Activated B cell treated with CpG ODN at 0.5 μM for 24 hours (primary cell): ENCODE data around the gene CCDC92B. TPM values are rescaled to one million over a fixed set of nuclear protein-coding genes. Genes with fewer than 3 reads are reported as not detected.

Source experiments
- ATAC-seq: fragments of 200-7000 bp; cut with Tn5 transposase; one replicate; pipeline ENCODE4 v1.10.0; 2021; ENCODE audit warnings: low read depth, mild to moderate bottlenecking, moderate library complexity
- CTCF ChIA-PET: fragments of 350-600 bp; sonication (Branson Sonifier 250); formaldehyde crosslinking; loops from one replicate; lab custom pipeline; 2021; ENCODE audit warnings: antibody characterized with exemption; lab: Charles Lee
- POLR2A ChIA-PET: fragments of 350-600 bp; sonication (Branson Sonifier 250); formaldehyde crosslinking; loops from one replicate; lab custom pipeline; 2021; ENCODE audit warnings: antibody characterized with exemption; lab: Charles Lee
- DNase-seq: peaks from one replicate; pipeline ENCODE4 v3.0.0; 2022
- H3K27ac Mint-ChIP-seq: one replicate; pipeline ENCODE4 v1.8.0; 2020; ENCODE audit warnings: mixed read lengths
- H3K27me3 Mint-ChIP-seq: one replicate; pipeline ENCODE4 v1.8.0; 2021; ENCODE audit warnings: mixed read lengths
- H3K36me3 Mint-ChIP-seq: one replicate; pipeline ENCODE4 v1.8.0; 2021; ENCODE audit warnings: low read depth, mixed read lengths
- H3K4me1 Mint-ChIP-seq: one replicate; pipeline ENCODE4 v1.8.0; 2021; ENCODE audit warnings: mixed read lengths
- H3K4me3 Mint-ChIP-seq: one replicate; pipeline ENCODE4 v1.8.0; 2020; ENCODE audit warnings: mild to moderate bottlenecking, mixed read lengths
- H3K9me3 Mint-ChIP-seq: one replicate; pipeline ENCODE4 v1.8.0; 2020; ENCODE audit warnings: mixed read lengths
- intact Hi-C: fragments of 100-400 bp; cut with micrococcal nuclease; formaldehyde crosslinking; loops from one replicate; pipeline ENCODE4 v1.15.1; 2024
- total RNA-seq: library from RNA; stranded (reverse); gene quantifications from 2 replicates; pipeline ENCODE4 v1.2.3, GENCODE V29; 2022
- TF ChIP-seq, protein P1 (sequence below): fragments of 200-600 bp; IDR thresholded peaks from one replicate; pipeline ENCODE4 v1.8.0; 2022; ENCODE audit warnings: antibody characterized with exemption, mild to moderate bottlenecking

Gene CCDC92B
- total RNA-seq, 1 donor from 2014 or later = not detected

DNA sequence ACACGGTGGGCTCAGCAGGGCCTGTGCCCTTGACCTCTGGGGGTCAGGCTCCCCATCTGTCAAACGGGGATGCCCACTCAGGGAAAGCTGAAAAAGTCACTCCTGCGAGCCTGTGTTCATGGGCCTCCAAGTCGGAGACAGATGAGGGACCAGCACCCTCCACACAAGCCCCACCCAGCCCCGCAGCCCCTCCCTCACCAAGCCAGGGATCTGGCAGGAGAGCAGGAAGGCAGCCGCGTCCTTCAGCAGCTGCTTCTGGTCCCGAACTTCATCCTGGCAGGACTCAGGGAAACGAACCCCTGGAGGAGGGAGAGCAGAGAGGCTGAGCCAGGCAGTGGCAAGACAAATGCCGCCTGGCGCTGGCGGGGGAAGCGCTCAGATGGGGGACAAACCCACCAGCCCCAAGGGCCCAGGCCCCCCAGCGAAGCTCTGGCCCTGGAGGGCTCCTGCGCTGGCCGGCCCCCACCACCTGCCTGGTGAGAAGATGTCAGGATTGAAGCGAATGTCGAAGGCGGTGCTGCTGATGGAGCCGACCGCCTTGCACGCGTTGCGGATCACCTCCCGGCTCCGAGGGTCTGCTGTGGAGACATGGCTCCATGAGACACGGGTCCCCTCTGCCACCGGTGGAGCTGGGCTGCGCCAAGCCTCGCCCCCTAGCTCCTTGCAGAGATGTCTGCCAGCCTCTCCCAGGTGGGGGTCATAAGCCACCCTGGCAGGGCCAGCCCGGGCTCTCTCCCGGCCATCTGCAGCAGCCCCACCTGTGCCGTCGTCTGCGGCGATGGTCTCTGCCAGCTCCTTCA is 53.3 kb downstream of the CCDC92B start:
- DNase-seq (peak; percentile 9), ATAC-seq (no peak)
- intact Hi-C loops = no loop called here
- TF ChIP-seq, protein P1, sequence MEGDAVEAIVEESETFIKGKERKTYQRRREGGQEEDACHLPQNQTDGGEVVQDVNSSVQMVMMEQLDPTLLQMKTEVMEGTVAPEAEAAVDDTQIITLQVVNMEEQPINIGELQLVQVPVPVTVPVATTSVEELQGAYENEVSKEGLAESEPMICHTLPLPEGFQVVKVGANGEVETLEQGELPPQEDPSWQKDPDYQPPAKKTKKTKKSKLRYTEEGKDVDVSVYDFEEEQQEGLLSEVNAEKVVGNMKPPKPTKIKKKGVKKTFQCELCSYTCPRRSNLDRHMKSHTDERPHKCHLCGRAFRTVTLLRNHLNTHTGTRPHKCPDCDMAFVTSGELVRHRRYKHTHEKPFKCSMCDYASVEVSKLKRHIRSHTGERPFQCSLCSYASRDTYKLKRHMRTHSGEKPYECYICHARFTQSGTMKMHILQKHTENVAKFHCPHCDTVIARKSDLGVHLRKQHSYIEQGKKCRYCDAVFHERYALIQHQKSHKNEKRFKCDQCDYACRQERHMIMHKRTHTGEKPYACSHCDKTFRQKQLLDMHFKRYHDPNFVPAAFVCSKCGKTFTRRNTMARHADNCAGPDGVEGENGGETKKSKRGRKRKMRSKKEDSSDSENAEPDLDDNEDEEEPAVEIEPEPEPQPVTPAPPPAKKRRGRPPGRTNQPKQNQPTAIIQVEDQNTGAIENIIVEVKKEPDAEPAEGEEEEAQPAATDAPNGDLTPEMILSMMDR = no peak
- Mint-ChIP-seq H3K4me1 (peaks cover 2% of the 10 kb centered on the region), H3K9me3 (no peaks in the 10 kb centered on the region), H3K4me3 (no peak overlapping the region), H3K27ac (no peak overlapping the region), H3K36me3 (peaks cover 58% of the 10 kb centered on the region), H3K27me3 (no peaks in the 10 kb centered on the region)
- ChIA-PET POLR2A (no interaction called here), CTCF (no interaction called here)

DNA sequence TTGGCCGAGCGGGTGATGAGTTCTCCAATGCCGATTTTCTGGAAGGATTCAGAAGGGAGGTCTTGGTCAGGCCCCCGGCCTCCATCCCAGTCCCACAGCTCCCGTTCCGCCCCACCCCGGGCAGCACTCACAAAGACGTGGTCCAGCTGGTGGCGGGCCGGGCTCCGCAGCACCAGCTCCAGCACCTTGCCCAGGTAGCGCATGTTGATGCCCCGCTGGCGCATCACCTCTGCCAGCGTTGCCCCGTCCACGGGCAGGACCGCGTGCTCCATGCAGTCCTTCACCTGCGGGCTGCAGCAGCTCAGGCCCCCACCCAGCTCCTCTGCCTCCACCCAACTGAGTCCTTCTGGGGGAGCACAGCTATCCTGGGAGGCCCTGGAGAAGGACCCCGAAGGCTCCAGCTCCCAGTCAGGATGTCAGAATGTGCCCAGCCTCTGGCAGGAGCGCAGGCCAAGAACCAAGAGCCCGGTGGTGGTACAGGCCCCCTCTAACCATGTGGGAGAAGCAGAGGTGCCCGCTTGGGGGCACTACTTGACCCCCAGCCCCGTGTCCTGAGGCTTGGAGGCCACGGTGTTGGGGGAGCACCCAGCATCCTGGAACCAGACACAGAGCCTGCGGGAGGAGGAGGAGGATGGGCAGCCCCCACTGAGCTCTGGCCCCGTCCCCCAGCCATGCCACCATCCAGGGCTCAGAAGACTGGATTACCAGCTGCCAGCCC is 54.0 kb downstream of the CCDC92B start:
- POLR2A ChIA-PET = interaction anchor here (0.6 to 0.9 kb wide), 2 partner anchors 38 to 114 kb away, joined by 4 to 5 read pairs; no protein-coding TSS in a partner anchor
- no peaks in the 10 kb centered on the region for H3K27me3 Mint-ChIP-seq
- H3K27ac Mint-ChIP-seq = no peak overlapping the region
- no peaks in the 10 kb centered on the region for H3K9me3 Mint-ChIP-seq
- intact Hi-C loops = no loop called here
- DNase-seq = no peak
- CTCF ChIA-PET = interaction anchor here (0.6 kb wide), 1 partner anchor 370 kb away, joined by 4 read pairs; no protein-coding TSS in a partner anchor
- H3K4me3 Mint-ChIP-seq = no peak overlapping the region
- ATAC-seq = no peak
- peaks cover 57% of the 10 kb centered on the region for H3K36me3 Mint-ChIP-seq
- peaks cover 2% of the 10 kb centered on the region for H3K4me1 Mint-ChIP-seq
- TF ChIP-seq, protein P1 = no peak

DNA sequence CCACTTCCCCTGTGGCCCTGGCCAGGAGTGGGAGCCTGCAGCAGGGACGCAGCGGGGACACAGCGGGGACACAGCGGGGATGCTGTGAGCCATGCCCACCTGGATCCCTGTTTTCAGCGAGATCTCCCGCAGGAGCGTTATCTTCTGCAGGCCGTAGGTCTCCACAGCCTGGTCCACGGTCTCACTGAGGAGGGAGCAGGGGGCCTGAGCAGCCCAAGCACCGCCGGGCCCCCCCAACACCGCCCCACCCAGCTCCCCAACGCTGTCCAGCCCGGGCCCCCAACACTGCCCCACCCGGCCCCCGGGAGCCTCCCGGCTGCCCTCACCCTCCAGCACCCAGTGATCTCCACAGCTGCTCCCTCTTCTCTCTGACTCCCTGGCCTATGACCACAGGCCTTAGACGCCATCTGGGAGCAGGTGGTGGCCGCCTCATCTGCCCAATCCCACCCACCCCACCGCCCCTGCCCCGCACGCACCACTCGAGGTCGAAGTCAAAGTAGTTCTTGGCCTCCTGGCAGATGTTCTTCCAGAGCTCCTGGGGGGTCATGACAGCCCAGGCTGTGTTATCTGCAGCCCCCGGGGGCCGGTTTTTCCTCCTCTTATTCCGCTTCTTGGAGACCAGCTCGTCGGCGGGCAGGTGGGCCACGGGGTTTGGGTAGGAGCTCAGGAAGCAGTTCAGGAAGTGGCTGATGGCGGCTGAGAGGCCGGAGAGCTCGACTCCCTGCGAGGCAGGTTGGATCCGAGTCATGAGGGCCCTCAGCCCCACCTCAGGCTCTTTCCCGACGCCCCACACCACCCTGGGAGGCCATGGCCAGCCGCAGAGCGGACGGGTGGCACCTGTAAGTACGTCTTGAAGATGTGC is 54.8 kb downstream of the CCDC92B start:
- Mint-ChIP-seq H3K27ac (no peak overlapping the region), H3K4me3 (no peak overlapping the region), H3K36me3 (peaks cover 50% of the 10 kb centered on the region), H3K27me3 (no peaks in the 10 kb centered on the region), H3K9me3 (no peaks in the 10 kb centered on the region), H3K4me1 (peaks cover 2% of the 10 kb centered on the region)
- POLR2A ChIA-PET = interaction anchor here (0.6 to 1.0 kb wide), 3 partner anchors 13 to 113 kb away, joined by 3 to 5 read pairs (median 4); no protein-coding TSS in a partner anchor
- TF ChIP-seq, protein P1 = no peak
- DNase-seq (no peak), ATAC-seq (no peak)
- intact Hi-C loops = no loop called here
- CTCF ChIA-PET = interaction anchor here (0.6 kb wide), 1 partner anchor 369 kb away, joined by 4 read pairs; no protein-coding TSS in a partner anchor

DNA sequence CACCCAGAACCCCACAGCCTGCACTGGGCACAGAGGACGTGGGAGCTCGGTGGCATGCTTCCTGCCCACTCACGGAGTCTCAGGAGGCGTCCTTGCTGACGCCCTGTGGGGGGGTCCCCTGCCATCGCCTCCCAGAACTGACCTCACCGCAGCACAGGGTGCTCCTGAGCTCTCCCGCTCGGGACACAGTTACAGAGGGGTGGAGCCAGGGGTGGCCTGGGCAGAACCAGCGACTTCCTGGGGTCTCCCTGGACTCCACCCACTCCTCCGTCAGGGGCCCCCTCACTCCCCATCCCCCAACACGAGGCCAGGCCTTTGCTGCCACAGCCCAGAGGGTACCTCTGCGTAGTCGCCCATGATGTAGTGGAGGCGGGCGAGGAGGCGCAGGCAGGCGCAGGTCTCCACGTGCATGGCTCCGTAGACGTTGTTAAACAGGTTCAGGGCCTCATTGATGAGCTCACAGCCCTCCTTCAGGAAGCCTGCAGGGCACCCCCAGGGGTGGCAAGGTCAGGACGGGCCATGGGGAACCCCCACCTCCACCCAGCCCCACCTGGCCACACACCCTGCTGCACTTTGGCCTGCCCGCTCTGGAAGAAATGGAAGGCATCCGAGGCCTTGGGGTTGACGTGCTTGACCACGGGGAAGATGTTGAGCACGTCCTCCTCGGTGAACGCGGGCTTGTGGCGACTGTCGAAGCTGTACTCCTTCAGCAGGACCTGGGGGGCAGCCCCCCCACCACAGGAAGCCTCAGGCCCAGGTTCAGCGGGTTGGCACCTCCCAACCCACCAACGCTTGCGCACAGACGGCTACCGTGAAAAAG is 55.7 kb downstream of the CCDC92B start:
- H3K27me3 Mint-ChIP-seq = no peaks in the 10 kb centered on the region
- ATAC-seq = no peak
- peaks cover 50% of the 10 kb centered on the region for H3K36me3 Mint-ChIP-seq
- H3K4me1 Mint-ChIP-seq = peaks cover 6% of the 10 kb centered on the region
- H3K4me3 Mint-ChIP-seq = no peak overlapping the region
- ChIA-PET POLR2A (interaction anchor here (1.0 kb wide), 1 partner anchor 14 kb away, joined by 3 read pairs; no protein-coding TSS in a partner anchor), CTCF (no interaction called here)
- no peak for DNase-seq
- H3K27ac Mint-ChIP-seq = no peak overlapping the region
- H3K9me3 Mint-ChIP-seq = no peaks in the 10 kb centered on the region
- TF ChIP-seq, protein P1 = no peak
- intact Hi-C loops = no loop called here
